Adipocyte (in vitro differentiated cells): ENCODE measurements around the gene TTC6.
"Not testable (repeated sequence)": the region's sequence is repeated elsewhere in the genome, so short reads cannot be mapped to it uniquely, and the experiment has no call there.

ENCODE experiments used
- DNase-seq: peaks from one replicate; pipeline ENCODE4 v3.0.0-alpha.2; 2015; ENCODE audit warnings: low read depth
- H3K27me3 ChIP-seq: replicated peaks from 2 replicates; pipeline ENCODE4 v1.7.0; 2013; ENCODE audit warnings: mild to moderate bottlenecking, low read length, moderate library complexity; ENCODE audit not compliant: control insufficient read depth, insufficient read depth
- H3K36me3 ChIP-seq: 2 replicates; pipeline ENCODE4 v1.7.0; 2013; ENCODE audit warnings: low read length, mild to moderate bottlenecking, moderate library complexity; ENCODE audit not compliant: control insufficient read depth, insufficient read depth, severe bottlenecking
- H3K4me1 ChIP-seq: 2 replicates; pipeline ENCODE4 v1.7.0; 2013; ENCODE audit warnings: mild to moderate bottlenecking, low read length, moderate library complexity; ENCODE audit not compliant: control insufficient read depth, insufficient read depth
- H3K4me3 ChIP-seq: 2 replicates; pipeline ENCODE4 v1.7.0; 2013; ENCODE audit warnings: mild to moderate bottlenecking, low read length, moderate library complexity
- H3K9ac ChIP-seq: 2 replicates; pipeline ENCODE4 v1.7.0; 2013; ENCODE audit warnings: mild to moderate bottlenecking, low read length, moderate library complexity
- H3K9me3 ChIP-seq: 2 replicates; pipeline ENCODE4 v1.7.0; 2013; ENCODE audit warnings: mild to moderate bottlenecking, low read length, moderate library complexity; ENCODE audit not compliant: control insufficient read depth

TTC6 gene

GRCh38 chr14:37594971-37595808 lies at the start of gene TTC6, which contains the start of gene FOXA1:
TTC6 (plus strand) TSS chr14:37595629; CDS start chr14:37622065, 26,436 bp downstream.
FOXA1 (minus strand) TSS chr14:37595249; CDS start chr14:37594972, 277 bp downstream.
- peaks cover 82% of the 10 kb centered on the region for H3K27me3 ChIP-seq
- DNase-seq, result peak; percentile 74
- H3K9ac ChIP-seq, result no peak within 1 kb of the TSS
- peaks cover 11% of the 10 kb centered on the region for H3K9me3 ChIP-seq
- no peaks in the 10 kb centered on the region for H3K36me3 ChIP-seq
- H3K4me3 ChIP-seq, result peak within 1 kb of the TSS; percentile 81
- peaks cover 7% of the 10 kb centered on the region for H3K4me1 ChIP-seq

- peaks cover 5% of the 10 kb centered on the region for H3K4me1 ChIP-seq
- H3K9me3 ChIP-seq, result no peaks in the 10 kb centered on the region
- H3K27me3 ChIP-seq, result no peaks in the 10 kb centered on the region
- DNase-seq, result peak; percentile 23
- H3K9ac ChIP-seq, result no peak overlapping the region
- H3K4me3 ChIP-seq, result peak overlapping the region; percentile 57
- H3K36me3 ChIP-seq, result no peaks in the 10 kb centered on the region
Measured at GRCh38 chr14:37546621-37547447, 48.6 kb upstream of the TTC6 start.

GRCh38 chr14:37550511-37550910 lies 44.9 kb upstream of the TTC6 start:
- Histone ChIP-seq H3K4me1 (peaks cover 5% of the 10 kb centered on the region), H3K36me3 (no peaks in the 10 kb centered on the region), H3K27me3 (no peaks in the 10 kb centered on the region), H3K9ac (no peak overlapping the region), H3K4me3 (no peak overlapping the region), H3K9me3 (peaks cover 5% of the 10 kb centered on the region)
- DNase-seq, result peak; percentile 86

- no peak overlapping the region for H3K4me3 ChIP-seq
- H3K4me1 ChIP-seq, result peaks cover 5% of the 10 kb centered on the region
- no peaks in the 10 kb centered on the region for H3K27me3 ChIP-seq
- no peak overlapping the region for H3K9ac ChIP-seq
- H3K9me3 ChIP-seq, result peaks cover 5% of the 10 kb centered on the region
- no peaks in the 10 kb centered on the region for H3K36me3 ChIP-seq
- DNase-seq, result no peak
Measured at GRCh38 chr14:37551119-37551518, 44.3 kb upstream of the TTC6 start.

GRCh38 chr14:37553935-37554550 lies 41.4 kb upstream of the TTC6 start:
- Histone ChIP-seq H3K4me3 (no peak overlapping the region), H3K36me3 (no peaks in the 10 kb centered on the region), H3K27me3 (no peaks in the 10 kb centered on the region), H3K4me1 (no peaks in the 10 kb centered on the region), H3K9me3 (peaks cover 5% of the 10 kb centered on the region), H3K9ac (no peak overlapping the region)
- DNase-seq, result no peak

GRCh38 chr14:37555596-37555995 lies 39.8 kb upstream of the TTC6 start:
- not testable (repeated sequence) for H3K36me3 ChIP-seq, DNase-seq, H3K27me3 ChIP-seq, H3K4me3 ChIP-seq, H3K9me3 ChIP-seq, H3K9ac ChIP-seq, H3K4me1 ChIP-seq

GRCh38 chr14:37558740-37559139 lies 36.7 kb upstream of the TTC6 start:
- Histone ChIP-seq H3K36me3 (no peaks in the 10 kb centered on the region), H3K9me3 (no peaks in the 10 kb centered on the region), H3K9ac (no peak overlapping the region), H3K27me3 (no peaks in the 10 kb centered on the region), H3K4me1 (peaks cover 5% of the 10 kb centered on the region), H3K4me3 (no peak overlapping the region)
- DNase-seq, result no peak

GRCh38 chr14:37559386-37559785 lies 36.0 kb upstream of the TTC6 start:
- Histone ChIP-seq H3K9ac (no peak overlapping the region), H3K4me3 (no peak overlapping the region), H3K27me3 (no peaks in the 10 kb centered on the region), H3K36me3 (no peaks in the 10 kb centered on the region), H3K4me1 (peaks cover 5% of the 10 kb centered on the region), H3K9me3 (no peaks in the 10 kb centered on the region)
- DNase-seq, result no peak

- peaks cover 5% of the 10 kb centered on the region for H3K4me1 ChIP-seq
- DNase-seq, result no peak
Measured at GRCh38 chr14:37563189-37563588, 32.2 kb upstream of the TTC6 start.

GRCh38 chr14:37565550-37565949 lies 29.9 kb upstream of the TTC6 start:
- no peak for DNase-seq
- H3K4me3 ChIP-seq, result no peak overlapping the region
- no peaks in the 10 kb centered on the region for H3K36me3 ChIP-seq
- peaks cover 5% of the 10 kb centered on the region for H3K4me1 ChIP-seq
- H3K9ac ChIP-seq, result no peak overlapping the region
- H3K27me3 ChIP-seq, result no peaks in the 10 kb centered on the region
- H3K9me3 ChIP-seq, result no peaks in the 10 kb centered on the region

More at GRCh38 chr14:37563189-37563588, 32.2 kb upstream of the TTC6 start:
- Histone ChIP-seq H3K4me3 (no peak overlapping the region), H3K36me3 (no peaks in the 10 kb centered on the region), H3K9ac (no peak overlapping the region), H3K27me3 (no peaks in the 10 kb centered on the region), H3K9me3 (no peaks in the 10 kb centered on the region)

- peak; percentile 32 for DNase-seq
- Histone ChIP-seq H3K4me3 (no peak overlapping the region), H3K4me1 (peaks cover 5% of the 10 kb centered on the region), H3K9me3 (no peaks in the 10 kb centered on the region), H3K36me3 (no peaks in the 10 kb centered on the region), H3K27me3 (no peaks in the 10 kb centered on the region), H3K9ac (no peak overlapping the region)
Measured at GRCh38 chr14:37566811-37567371, 28.5 kb upstream of the TTC6 start.
